ENCODE results near the gene PCSK5. TPM values are rescaled to one million over a fixed set of nuclear protein-coding genes. Genes with fewer than 3 reads are reported as not detected.

The PCSK5 gene
- total and polyA plus RNA-seq, 2 of the 8 experiments (the other 6 are each of a cell fraction or from before 2014, with no cell fraction given) = 5.5 to 10.7 TPM

- no peak overlapping the region for H3K23ac ChIP-seq (ENCODE audit: insufficient read length)
- H3K4ac ChIP-seq (replicated peaks; ENCODE audit: insufficient read length, low read depth, low read length) = no peak overlapping the region
- TF ChIP-seq RFX5 (IDR thresholded peaks at IDR 0.05; ENCODE audit: borderline replicate concordance, low read depth, low read length) = no peak
- peaks cover 0 to 2% (median 0%) of the 10 kb centered on the region in 4 experiments; a peak in 1 of 8 replicates for H3K36me3 ChIP-seq (ENCODE audit: control insufficient read depth in 2 of 4, insufficient read depth in 4 of 4, low read length in 3 of 4)
- no peak overlapping the region for H4K91ac ChIP-seq (replicated peaks; ENCODE audit: insufficient read length, low read length)
- no peak overlapping the region for H2BK12ac ChIP-seq (ENCODE audit: low read depth, low read length)
- no peaks in the 10 kb centered on the region for H3K4me1 ChIP-seq (replicated peaks in 1 of 4; ENCODE audit: control insufficient read depth in 3 of 4, insufficient read depth in 4 of 4, low read length in 3 of 4)
- no peak overlapping the region for H4K5ac ChIP-seq (ENCODE audit: insufficient read length, low read depth, low read length)
- no peak overlapping the region for H2AFZ ChIP-seq (ENCODE audit: low read length)
- 95% methylated on average over 6 of the region's 6 CpGs; no CpG with 5 or more reads in 1 of the 2 experiments for WGBS, 2 experiments (ENCODE audit: extremely low coverage in 1 of 2, insufficient coverage in 1 of 2, insufficient read length in 1 of 2, insufficient replicate concordance in 2 of 2, low coverage in 1 of 2, low lambda C conversion rate in 2 of 2, missing lambda C conversion rate in 1 of 2)
- no peak overlapping the region for H3K4me3 ChIP-seq (ENCODE audit: extremely low read depth in 1 of 4, insufficient read depth in 2 of 4, low read depth in 3 of 4, low read length in 4 of 4)
- no peak overlapping the region for H2BK120ac ChIP-seq (replicated peaks; ENCODE audit: low read depth, low read length)
- H4K20me1 ChIP-seq (replicated peaks in 1 of 2; ENCODE audit: control insufficient read depth in 1 of 2, insufficient read depth in 2 of 2, low read length in 2 of 2) = no peaks in the 10 kb centered on the region
- POLR2A ChIA-PET (ENCODE audit: partially characterized antibody) = no interaction called here
- no peak overlapping the region for H3K14ac ChIP-seq (ENCODE audit: insufficient read length)
- H2BK20ac ChIP-seq (ENCODE audit: low read length) = no peak overlapping the region
- no peak overlapping the region for H3K27ac ChIP-seq (ENCODE audit: low read depth, low read length)
- CTCF ChIA-PET (ENCODE audit: partially characterized antibody) = interaction anchor here (0.8 to 1.1 kb wide), 2 partner anchors 22 to 745 kb away, joined by 3 read pairs; no protein-coding TSS in a partner anchor
- H2BK5ac ChIP-seq (ENCODE audit: low read depth, low read length) = no peak overlapping the region
- H3K79me2 ChIP-seq (ENCODE audit: control insufficient read depth in 1 of 2, insufficient read depth in 2 of 2, low read length in 2 of 2) = no peaks in the 10 kb centered on the region
- no peak overlapping the region for H3K18ac ChIP-seq (ENCODE audit: extremely low read depth, low read length)
- H3K79me1 ChIP-seq (ENCODE audit: low read depth, low read length) = no peaks in the 10 kb centered on the region
- H2AK5ac ChIP-seq (ENCODE audit: low read depth, low read length) = no peak overlapping the region
- DNase-seq (ENCODE audit: low read depth in 1 of 2, low spot score in 2 of 2) (no peak), FAIRE-seq (no peak)
- H3K27me3 ChIP-seq (replicated peaks in 1 of 4; ENCODE audit: control insufficient read depth in 3 of 4, extremely low read depth in 1 of 4, insufficient read depth in 3 of 4, low read length in 3 of 4) = no peaks in the 10 kb centered on the region
- no peak overlapping the region for H2BK15ac ChIP-seq (ENCODE audit: low read length)
- H3K23me2 ChIP-seq (ENCODE audit: low read depth, low read length) = no peaks in the 10 kb centered on the region
- no peak overlapping the region for H3K9ac ChIP-seq (replicated peaks in 1 of 4; ENCODE audit: extremely low read depth in 1 of 4, low read depth in 3 of 4, low read length in 3 of 4)
- no peak overlapping the region for H3K4me2 ChIP-seq (ENCODE audit: insufficient read depth in 1 of 2, low read depth in 2 of 2, low read length in 2 of 2)
- H3K9me3 ChIP-seq (ENCODE audit: insufficient read depth in 2 of 2, low read depth in 1 of 2, low read length in 1 of 2) = no peaks in the 10 kb centered on the region
- H3K56ac ChIP-seq (replicated peaks; ENCODE audit: insufficient read length, low read depth, low read length) = no peak overlapping the region
- H4K8ac ChIP-seq (ENCODE audit: extremely low read depth, insufficient read depth, low read length) = no peak overlapping the region
Observed at GRCh38 chr9:75946766-75947165, 56.3 kb downstream of the PCSK5 start.
